Esophagus muscularis mucosa (tissue), 4 donors: ENCODE results near the gene EVL.

Experiments used
- EP300 ChIP-seq: sonication (generic); formaldehyde crosslinking; IDR thresholded peaks from one replicate; pipeline ENCODE4 v1.6.1; 2017; ENCODE audit warnings: antibody characterized with exemption
- POLR2A ChIP-seq: fragments of 450-650 bp; IDR thresholded peaks from one replicate; pipeline ENCODE4 v1.6.1; 2017; ENCODE audit warnings: antibody characterized with exemption, moderate library complexity, mild to moderate bottlenecking, low read depth
- POLR2AphosphoS5 ChIP-seq, 2 donors: sonication (generic); formaldehyde crosslinking; IDR thresholded peaks; one replicate each; pipeline ENCODE4 v1.6.1; 2017; ENCODE audit warnings: antibody characterized with exemption in 2 of 2
- TF ChIP-seq, protein P1 (sequence below), 3 experiments: fragments of 200-600 bp in 2 of 3; fragments of 450-650 bp in 1 of 3; sonication (generic) in 2 of 3; IDR thresholded peaks; one replicate each; pipeline ENCODE4 v1.5.1; 2017 to 2019; ENCODE audit warnings: antibody characterized with exemption in 3 of 3, mild to moderate bottlenecking in 2 of 3, moderate library complexity in 1 of 3

- TF ChIP-seq, protein P1, sequence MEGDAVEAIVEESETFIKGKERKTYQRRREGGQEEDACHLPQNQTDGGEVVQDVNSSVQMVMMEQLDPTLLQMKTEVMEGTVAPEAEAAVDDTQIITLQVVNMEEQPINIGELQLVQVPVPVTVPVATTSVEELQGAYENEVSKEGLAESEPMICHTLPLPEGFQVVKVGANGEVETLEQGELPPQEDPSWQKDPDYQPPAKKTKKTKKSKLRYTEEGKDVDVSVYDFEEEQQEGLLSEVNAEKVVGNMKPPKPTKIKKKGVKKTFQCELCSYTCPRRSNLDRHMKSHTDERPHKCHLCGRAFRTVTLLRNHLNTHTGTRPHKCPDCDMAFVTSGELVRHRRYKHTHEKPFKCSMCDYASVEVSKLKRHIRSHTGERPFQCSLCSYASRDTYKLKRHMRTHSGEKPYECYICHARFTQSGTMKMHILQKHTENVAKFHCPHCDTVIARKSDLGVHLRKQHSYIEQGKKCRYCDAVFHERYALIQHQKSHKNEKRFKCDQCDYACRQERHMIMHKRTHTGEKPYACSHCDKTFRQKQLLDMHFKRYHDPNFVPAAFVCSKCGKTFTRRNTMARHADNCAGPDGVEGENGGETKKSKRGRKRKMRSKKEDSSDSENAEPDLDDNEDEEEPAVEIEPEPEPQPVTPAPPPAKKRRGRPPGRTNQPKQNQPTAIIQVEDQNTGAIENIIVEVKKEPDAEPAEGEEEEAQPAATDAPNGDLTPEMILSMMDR (IDR thresholded peaks at IDR 0.05): no peak
- no peak for TF ChIP-seq POLR2AphosphoS5 (IDR thresholded peaks at IDR 0.05)
- TF ChIP-seq EP300: no peak
- TF ChIP-seq POLR2A: no peak
Measured at GRCh38 chr14:100062590-100062989, 2.6 kb upstream of the EVL start.
